NCI-H82 (cell line): ENCODE data around the gene PRSS27.

Experiments
- DNase-seq: peaks from one replicate; lab custom pipeline; 2025; lab: John Stamatoyannopoulos, UW

PRSS27 gene

DNA sequence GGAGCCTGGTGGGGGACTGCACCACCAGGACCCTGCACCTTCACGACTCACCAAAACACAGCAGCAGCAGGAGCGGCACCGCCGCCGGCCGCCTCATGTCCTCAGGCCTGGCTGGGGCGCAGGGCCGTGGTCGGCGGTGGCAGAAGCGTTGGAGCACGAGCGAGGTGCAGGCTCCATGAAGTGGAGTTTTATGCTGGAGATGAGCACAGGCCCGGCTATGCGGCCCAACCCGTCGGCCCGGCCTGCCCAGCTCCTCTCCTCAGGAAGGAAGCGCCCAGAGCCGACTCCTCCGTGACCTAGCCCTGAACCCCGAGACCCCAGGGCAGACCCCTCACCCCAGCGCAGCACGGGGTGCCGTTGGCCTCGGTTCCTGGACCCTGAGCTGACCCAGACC is at the start of gene PRSS27:
Gene PRSS27, minus strand, starts transcription at position 161 of the 394 bp plus-strand sequence. Its CDS starts 64 bp downstream, at position 97.
- DNase-seq: no peak

DNA sequence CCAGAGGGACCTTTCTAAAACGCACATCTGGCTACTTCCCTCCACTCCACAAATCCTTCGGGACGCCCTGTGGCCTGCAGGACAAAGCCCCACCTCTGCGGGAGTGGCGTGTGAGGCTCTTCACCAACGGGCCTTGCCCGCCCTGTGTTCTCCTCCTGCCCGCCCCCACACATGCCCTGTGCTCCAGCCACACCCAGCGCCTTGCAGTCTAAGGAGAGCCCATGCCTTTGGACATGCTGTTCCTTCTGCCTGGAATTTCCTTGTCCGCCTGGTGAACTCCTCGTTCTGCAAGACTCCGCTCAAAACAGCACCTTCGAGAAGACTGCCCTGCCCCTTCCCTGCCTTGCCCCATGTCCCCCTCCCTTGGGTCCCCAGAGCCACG is 49.6 kb upstream of the PRSS27 start:
- no peak for DNase-seq

DNA sequence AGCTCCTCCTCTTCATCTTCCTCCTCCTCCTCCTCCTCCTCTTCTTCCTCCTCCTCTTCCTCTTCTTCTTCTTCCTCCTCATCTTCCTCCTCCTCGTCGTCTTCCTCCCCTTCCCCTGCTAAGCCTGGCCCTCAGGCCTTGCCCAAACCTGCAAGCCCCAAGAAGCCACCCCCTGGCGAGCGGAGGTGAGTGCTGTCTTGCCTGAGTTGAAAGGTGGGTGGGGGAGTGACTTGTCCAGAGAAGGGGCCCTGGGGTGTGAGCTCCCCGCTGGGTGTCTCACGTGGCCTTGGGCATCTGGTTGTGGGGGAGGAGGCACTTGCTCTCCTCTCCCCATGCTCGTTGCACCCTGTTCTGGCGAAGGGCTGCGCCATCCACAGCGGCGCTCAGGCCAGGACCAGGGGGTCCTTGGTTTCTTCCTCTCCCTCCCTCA is 49.1 kb upstream of the PRSS27 start:
- no peak for DNase-seq

DNA sequence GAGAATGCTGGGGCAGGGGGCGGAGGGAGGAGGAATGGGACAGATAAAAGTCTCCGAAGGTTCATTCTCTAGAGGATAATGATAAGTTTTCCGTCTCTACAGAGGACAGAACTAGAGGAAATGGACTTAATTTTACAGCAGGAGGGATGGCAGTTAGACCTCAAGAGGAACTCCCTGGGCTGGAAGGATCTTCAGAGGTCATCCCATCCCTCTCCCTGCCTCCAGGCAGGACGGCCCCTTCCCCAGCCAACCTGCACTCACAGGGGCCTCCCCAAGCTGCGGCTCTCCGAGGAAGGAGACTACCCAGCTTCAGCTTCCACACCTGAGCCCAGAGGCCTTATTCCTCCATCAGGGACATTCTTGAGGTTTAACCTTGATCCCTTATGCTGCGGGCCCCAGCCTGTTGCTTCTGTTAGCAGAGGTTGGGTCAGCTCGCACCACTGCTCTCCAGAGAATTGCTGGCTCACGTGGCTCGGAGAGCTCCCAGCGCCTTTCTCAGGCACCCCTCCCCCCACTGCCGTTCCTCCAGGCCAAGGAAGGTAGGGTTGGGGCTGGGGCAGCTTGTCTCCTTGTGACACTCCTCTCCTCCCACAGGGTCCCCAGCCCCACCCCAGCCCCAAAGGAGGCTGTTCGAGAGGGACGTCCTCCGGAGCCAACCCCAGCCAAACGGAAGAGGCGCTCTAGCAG is 48.5 kb upstream of the PRSS27 start:
- no peak for DNase-seq

DNA sequence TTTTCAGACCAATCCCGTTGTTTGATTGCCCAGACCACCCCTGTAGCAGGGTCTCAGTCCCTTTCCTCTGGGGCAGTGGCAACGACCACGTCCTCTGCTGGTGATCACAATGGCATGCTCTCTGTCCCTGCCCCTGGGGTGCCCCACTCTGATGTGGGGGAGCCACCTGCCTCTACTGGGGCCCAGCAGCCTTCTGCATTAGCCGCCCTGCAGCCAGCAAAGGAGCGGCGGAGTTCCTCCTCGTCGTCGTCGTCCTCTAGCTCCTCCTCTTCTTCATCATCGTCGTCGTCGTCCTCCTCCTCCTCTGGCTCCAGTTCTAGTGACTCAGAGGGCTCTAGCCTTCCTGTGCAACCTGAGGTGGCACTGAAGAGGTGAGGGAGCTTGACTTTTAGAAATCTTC is 47.9 kb upstream of the PRSS27 start:
- no peak for DNase-seq

DNA sequence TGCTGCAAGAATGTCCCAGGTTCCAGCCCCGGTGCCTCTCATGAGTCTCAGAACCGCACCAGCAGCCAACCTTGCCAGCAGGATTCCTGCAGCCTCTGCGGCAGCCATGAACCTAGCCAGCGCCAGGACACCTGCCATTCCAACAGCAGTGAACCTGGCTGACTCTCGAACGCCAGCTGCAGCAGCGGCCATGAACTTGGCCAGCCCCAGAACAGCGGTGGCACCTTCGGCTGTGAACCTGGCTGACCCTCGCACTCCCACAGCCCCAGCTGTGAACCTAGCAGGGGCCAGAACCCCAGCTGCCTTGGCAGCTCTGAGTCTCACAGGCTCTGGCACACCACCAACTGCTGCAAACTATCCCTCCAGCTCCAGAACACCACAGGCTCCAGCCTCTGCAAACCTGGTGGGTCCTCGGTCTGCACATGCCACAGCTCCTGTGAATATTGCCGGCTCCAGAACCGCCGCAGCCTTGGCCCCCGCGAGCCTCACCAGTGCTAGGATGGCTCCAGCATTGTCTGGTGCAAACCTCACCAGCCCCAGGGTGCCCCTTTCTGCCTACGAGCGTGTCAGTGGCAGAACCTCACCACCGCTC is 47.2 kb upstream of the PRSS27 start:
- DNase-seq: no peak

DNA sequence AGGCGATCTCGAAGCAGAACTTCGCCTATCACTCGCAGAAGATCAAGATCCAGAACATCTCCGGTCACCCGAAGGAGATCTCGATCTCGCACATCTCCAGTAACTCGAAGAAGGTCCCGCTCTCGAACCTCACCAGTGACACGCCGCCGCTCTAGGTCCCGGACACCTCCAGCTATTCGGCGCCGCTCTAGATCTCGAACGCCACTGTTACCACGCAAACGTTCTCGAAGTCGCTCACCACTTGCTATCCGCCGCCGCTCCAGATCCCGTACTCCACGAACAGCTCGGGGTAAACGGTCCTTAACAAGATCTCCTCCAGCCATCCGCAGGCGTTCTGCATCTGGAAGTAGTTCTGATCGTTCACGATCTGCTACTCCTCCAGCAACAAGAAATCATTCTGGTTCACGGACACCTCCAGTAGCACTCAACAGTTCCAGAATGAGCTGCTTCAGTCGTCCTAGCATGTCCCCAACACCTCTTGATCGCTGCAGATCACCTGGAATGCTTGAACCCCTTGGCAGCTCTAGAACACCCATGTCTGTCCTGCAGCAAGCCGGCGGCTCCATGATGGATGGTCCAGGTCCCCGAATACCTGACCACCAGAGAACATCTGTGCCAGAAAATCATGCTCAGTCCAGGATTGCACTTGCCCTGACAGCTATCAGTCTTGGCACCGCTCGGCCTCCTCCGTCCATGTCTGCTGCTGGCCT is 46.6 kb upstream of the PRSS27 start:
- no peak for DNase-seq

DNA sequence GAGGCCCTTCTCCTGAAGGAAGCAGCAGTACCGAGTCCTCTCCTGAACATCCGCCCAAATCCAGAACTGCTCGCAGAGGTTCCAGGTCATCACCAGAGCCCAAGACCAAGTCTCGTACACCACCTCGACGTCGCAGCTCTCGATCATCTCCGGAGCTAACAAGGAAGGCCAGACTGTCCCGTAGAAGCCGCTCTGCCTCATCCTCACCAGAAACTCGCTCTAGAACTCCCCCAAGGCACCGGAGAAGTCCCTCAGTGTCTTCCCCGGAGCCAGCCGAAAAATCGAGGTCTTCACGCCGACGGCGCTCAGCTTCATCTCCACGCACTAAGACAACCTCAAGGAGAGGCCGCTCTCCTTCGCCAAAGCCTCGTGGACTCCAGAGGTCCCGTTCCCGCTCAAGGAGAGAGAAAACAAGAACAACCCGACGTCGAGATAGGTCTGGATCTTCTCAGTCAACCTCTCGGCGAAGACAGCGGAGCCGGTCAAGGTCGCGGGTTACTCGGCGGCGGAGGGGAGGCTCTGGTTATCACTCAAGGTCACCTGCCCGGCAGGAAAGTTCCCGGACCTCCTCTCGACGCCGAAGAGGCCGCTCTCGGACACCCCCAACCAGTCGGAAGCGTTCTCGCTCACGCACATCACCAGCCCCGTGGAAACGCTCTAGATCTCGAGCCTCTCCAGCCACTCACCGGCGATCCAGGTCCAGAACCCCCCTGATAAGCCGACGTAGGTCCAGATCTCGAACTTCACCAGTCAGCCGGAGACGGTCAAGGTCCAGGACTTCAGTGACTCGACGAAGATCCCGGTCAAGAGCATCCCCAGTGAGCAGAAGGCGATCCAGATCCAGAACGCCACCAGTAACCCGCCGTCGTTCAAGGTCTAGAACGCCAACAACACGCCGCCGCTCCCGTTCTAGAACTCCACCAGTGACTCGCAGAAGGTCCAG is 45.7 kb upstream of the PRSS27 start:
- no peak for DNase-seq

DNA sequence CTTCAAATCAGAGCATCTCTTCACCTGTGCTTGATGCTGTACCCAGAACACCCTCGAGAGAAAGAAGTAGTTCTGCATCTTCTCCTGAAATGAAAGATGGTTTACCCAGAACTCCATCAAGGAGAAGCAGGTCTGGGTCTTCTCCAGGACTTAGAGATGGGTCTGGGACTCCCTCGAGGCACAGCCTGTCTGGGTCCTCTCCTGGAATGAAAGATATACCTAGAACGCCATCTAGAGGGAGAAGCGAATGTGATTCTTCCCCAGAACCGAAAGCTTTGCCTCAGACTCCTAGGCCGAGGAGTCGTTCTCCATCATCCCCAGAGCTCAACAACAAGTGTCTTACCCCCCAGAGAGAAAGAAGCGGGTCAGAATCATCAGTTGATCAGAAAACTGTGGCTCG is 44.7 kb upstream of the PRSS27 start:
- no peak for DNase-seq

DNA sequence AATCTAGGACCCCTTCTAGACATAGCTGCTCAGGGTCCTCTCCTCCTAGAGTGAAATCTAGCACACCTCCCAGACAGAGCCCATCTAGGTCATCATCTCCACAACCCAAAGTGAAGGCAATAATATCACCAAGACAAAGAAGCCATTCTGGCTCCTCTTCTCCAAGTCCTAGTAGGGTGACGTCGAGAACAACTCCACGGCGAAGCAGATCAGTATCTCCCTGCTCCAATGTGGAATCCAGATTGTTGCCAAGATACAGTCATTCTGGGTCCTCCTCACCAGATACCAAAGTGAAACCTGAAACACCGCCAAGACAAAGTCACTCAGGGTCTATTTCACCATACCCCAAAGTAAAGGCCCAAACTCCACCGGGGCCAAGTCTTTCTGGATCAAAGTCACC is 43.1 kb upstream of the PRSS27 start:
- DNase-seq: no peak

DNA sequence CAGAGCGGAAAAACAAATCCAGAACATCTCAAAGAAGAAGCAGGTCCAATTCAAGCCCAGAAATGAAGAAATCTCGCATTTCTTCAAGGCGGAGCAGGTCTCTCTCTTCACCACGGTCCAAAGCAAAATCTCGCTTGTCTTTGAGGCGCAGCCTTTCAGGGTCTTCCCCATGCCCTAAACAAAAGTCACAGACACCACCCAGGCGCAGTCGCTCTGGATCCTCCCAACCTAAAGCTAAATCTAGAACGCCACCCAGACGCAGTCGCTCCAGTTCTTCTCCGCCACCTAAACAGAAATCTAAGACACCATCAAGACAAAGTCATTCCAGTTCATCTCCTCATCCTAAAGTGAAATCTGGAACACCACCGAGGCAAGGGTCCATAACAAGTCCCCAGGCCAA is 42.7 kb upstream of the PRSS27 start:
- DNase-seq: no peak

DNA sequence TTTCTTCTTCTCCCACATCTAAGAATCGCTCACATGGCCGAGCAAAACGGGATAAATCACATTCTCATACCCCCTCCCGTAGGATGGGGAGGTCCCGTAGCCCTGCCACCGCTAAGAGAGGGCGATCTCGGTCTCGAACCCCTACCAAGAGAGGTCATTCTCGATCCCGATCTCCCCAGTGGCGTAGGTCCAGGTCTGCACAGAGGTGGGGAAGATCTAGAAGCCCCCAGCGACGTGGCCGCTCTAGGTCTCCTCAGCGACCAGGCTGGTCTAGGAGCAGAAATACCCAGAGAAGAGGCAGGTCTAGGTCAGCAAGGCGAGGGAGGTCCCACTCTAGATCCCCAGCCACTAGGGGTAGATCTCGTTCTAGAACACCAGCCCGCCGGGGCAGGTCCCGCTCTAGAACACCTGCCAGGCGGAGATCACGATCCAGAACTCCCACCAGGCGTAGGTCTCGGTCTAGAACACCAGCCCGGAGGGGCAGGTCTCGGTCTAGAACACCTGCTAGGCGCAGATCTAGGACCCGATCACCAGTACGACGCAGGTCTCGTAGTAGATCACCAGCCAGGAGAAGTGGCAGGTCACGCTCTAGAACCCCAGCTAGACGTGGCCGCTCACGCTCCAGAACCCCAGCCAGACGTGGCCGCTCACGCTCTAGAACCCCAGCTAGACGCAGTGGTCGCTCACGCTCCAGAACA is 42.0 kb upstream of the PRSS27 start:
- no peak for DNase-seq

DNA sequence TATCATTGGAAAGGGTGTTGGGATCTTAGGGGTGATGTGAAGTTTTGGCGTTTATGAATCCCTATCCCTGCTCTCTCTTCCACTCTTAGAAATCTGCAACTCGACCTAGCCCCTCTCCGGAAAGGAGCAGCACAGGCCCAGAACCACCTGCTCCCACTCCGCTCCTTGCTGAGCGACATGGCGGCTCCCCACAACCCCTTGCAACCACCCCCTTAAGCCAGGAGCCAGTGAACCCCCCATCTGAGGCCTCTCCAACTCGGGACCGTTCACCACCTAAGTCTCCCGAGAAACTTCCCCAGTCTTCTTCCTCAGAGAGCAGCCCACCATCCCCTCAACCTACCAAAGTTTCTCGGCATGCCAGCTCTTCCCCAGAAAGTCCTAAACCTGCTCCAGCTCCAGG is 41.4 kb upstream of the PRSS27 start:
- no peak for DNase-seq

DNA sequence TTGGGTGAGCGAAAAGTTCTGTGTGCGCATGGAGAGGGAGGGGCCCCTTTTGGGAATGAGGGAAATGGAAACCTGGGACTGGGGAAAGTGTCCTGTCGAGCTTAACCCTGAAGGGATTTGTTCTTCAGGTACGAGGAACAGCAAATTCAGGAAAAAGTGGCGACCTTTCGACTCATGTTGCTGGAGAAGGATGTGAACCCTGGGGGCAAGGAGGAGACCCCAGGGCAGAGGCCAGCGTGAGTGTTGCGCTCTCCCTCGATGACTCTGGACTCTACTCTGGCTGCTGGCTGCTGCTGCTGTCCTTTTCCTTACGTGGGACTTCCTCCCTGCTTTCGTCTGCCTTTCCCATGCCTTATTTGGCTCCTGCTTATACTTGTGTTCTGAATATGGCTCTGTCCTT is 37.3 kb upstream of the PRSS27 start:
- no peak for DNase-seq

DNA sequence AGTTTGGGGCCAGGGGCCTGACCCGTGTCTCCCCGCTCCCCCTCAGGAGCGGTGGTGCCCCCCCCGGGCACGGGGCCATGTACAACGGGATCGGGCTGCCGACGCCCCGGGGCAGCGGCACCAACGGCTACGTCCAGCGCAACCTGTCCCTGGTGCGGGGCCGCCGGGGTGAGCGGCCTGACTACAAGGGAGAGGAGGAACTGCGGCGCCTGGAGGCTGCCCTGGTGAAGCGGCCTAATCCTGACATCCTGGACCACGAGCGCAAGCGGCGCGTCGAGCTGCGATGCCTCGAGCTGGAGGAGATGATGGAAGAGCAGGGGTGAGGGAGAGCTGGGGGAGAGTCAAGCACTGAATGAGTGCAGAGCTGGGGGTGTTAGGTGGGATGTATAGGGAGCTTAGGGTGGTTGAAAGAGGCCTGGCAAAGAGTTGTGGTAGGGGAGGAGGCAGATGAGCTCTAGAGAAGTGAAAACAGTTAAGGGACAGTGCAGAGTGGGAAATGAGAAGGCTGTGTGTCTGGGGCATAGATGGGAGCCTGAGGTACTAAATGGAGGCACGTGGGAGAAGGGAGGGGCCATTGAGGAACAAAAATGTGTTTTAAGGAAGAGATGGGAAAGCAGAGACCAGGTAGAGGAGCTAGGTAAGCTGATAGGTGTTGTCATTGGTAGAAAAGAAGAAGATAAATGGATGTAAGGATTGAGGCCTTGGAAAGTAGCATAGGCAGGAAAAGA is 36.4 kb upstream of the PRSS27 start:
- no peak for DNase-seq

DNA sequence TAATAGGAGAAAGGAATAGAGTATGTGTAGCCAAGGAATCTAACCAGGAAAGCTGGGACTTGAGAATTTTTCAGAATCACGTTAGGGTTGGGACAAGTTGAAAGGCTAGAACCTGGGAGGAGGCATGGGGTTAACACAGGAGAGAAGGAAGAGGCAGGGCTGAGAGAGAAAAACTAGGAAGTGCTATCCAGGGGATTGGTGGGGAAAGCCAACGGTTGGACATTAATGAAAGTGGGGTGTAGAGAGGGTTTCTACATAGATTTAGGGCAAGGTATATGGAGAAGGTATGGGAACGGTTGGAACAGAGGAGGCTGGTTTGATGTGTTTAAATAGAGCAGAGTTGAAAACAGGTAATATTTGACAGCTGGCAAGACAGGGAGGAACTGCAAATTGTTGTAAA is 35.1 kb upstream of the PRSS27 start:
- no peak for DNase-seq

DNA sequence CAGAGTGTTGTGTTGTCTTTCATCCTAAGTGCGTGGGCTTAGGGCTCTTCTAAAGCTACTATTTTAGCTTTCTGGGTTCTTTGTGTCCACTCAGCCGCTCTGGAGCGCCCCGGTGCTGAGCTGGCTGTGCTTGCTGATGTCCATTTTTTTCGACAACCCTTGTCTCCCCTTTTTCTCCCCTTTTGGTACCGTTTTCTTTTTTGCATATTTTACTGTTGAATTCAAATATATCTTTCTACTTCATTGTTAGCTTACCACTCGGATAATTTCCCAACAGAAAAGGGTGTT is 33.7 kb upstream of the PRSS27 start:
- DNase-seq: peak; percentile 41

DNA sequence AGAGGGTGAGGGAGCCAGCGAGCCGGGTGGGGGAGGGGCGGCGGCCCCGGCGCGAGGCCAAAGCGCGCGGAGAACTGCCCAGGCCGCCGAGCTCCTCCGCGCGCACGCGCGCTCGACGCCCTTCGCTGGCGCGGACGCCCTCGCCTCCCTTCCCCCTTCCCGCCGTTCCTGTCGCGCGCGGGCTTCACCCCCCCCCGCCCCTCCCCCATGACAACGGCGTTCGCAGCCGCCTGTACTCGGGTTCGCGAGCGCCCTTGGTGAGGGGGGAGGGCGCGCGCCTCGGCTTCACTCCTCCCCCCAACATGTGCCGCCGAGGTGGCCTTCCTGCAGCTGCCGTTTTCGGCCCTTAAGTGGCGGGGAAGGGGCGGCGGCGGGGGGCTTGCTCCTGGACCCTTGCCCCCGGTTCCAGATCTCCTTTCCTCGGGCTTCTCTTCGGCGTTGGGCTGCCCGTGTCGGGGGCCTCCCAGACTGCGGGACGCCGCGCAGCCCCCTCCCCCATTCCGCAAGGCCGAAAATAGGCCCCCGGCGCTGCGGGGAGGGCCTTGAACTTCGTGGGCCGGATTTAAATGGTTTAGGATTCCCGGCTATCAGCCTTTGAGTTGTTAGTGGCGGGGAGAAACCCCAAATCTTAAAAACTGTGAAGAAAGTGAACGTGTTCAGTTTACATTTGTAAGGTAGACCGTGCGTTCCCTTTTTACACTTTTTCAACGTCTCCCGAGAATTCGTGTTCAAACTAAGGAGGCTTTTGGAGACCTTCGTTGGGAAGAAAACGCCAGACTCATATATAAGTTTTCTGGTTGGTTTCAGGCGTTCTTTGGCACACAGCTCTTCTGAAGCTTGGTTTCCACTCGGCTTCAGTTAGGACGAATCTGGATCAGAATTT is 33.1 kb upstream of the PRSS27 start:
- peak; percentile 90 for DNase-seq

DNA sequence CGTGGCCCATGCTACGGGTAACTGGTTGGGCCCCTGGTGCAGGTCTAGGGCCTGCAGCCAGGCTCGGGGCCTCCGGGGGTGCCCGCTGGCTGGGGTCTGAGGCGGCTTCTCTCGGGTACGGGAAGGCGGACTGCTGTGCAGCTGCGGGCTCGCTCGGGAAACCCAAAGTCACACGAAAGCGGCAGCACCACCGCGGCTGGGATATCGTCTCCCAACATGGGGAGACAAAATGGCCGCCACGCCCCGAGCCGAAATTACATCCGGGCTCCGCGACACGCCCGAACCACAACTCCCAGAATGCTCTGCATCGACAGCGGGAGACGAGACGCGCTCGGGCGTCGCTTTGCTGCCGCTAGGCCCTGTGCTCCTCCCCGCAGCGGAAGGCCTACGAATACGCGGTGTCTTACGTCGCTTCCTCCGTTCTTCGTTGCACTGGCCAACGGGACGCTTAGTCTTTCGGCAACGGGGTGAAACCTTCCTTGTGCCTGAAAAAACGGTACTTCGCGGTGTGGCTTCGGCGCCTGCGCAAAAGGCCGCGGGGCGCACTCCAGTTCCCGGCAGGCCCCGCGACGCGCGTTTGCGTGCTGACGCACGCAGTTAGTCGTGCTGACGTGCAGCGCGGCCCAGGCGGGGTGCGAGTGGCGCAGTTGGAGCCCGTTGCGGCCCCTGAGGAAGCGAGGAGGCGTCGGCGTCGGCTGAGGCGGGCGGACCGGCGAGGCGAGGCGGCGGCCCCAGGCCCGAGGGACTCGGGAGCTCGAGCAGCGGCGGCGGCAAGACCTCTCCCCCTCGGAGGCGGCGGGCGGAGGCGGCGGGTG is 32.2 kb upstream of the PRSS27 start, which contains the start of gene SRRM2:
Gene SRRM2, plus strand, starts transcription at position 604 of the 815 bp plus-strand sequence. CDS start 3,727 bp downstream, outside the sequence.
- DNase-seq: peak; percentile 96
